HL-60 (cell line): ENCODE results near the gene MOAP1.

ENCODE experiments used
- DNase-seq, 2 experiments: peaks; one replicate each; pipeline ENCODE4 v3.0.0-alpha.2; 2010 to 2020; ENCODE audit warnings: low read depth in 1 of 2, low spot score in 1 of 2
- H3K27ac ChIP-seq: fragments of 250-450 bp; sonication (Bioruptor Pico); replicated peaks from 2 replicates; pipeline ENCODE4 v1.5.1; 2020; ENCODE audit warnings: mild to moderate bottlenecking, moderate library complexity
- H3K27me3 ChIP-seq: fragments of 250-450 bp; sonication (Bioruptor Pico); 2 replicates; pipeline ENCODE4 v1.5.1; 2021; ENCODE audit warnings: mild to moderate bottlenecking, moderate library complexity; ENCODE audit not compliant: insufficient read depth, poor library complexity, severe bottlenecking
- H3K4me3 ChIP-seq: replicated peaks from 2 replicates; pipeline ENCODE4 v1.5.1; 2011; ENCODE audit warnings: mild to moderate bottlenecking, control low read depth, low read length; ENCODE audit not compliant: insufficient read depth
- CTCF ChIP-seq: IDR thresholded peaks from one replicate; pipeline ENCODE4 v1.5.1; 2011; ENCODE audit warnings: low read length, control low read depth, inconsistent platforms; ENCODE audit not compliant: insufficient read depth
- GABPA ChIP-seq: IDR thresholded peaks from 2 replicates; pipeline ENCODE4 v1.6.1; 2012; ENCODE audit warnings: low read depth
- POLR2AphosphoS5 ChIP-seq: IDR thresholded peaks from 2 replicates; pipeline ENCODE4 v1.6.1; 2012; ENCODE audit warnings: low read depth
- REST ChIP-seq: IDR thresholded peaks from 2 replicates; pipeline ENCODE4 v1.6.1; 2012; ENCODE audit warnings: low read depth; ENCODE audit not compliant: insufficient replicate concordance
- SPI1 ChIP-seq: IDR thresholded peaks from 2 replicates; pipeline ENCODE4 v1.6.1; 2012; ENCODE audit warnings: low read depth, mild to moderate bottlenecking, borderline replicate concordance

The MOAP1 gene

GRCh38 chr14:93200553-93200952 is 15.9 kb upstream of the MOAP1 start:
- DNase-seq: no peak
- no peak overlapping the region for H3K4me3 ChIP-seq
- H3K27ac ChIP-seq: no peak overlapping the region
- no peak for TF ChIP-seq POLR2AphosphoS5
- no peak for TF ChIP-seq REST
- TF ChIP-seq SPI1: no peak
- TF ChIP-seq CTCF: no peak
- no peak for TF ChIP-seq GABPA
- no peaks in the 10 kb centered on the region for H3K27me3 ChIP-seq

GRCh38 chr14:93199031-93199430 is 14.3 kb upstream of the MOAP1 start:
- Histone ChIP-seq H3K27ac (no peak overlapping the region), H3K4me3 (no peak overlapping the region), H3K27me3 (no peaks in the 10 kb centered on the region)
- TF ChIP-seq REST: no peak
- no peak for TF ChIP-seq SPI1
- no peak for TF ChIP-seq CTCF
- no peak for TF ChIP-seq POLR2AphosphoS5
- no peak for TF ChIP-seq GABPA
- no peak for DNase-seq

DNA sequence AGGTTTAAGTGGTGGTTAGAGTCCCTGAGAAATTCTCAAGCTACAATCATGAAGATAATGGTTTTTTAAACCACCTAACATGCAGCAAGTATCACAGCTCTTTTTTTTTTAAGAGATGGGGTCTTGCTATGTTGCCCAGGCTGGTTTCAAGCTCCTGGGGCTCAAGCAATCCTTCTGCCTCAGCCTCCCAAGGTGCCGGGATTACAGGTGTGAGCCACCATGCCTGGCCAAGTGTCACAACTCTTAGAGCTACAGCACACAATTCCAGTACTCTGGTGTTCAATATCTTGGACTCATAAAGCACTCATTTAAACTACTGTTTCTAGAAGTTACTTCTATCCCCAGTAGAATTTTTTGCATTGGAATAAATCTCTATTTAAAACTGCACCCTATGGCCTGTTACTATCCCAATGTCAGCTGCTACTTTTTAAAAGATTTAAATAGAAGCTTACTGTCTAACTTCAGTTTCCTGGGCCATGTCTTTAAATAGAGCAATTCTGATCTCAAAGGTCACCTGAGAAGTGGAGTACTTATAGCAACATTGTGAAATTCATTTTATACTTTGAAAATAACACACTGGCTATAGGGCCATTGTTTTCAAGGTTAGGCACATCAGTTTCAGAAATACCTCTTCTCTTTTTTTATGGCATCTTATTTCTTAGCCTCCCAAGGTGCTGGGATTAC is 10.8 kb upstream of the MOAP1 start:
- Histone ChIP-seq H3K27me3 (no peaks in the 10 kb centered on the region), H3K4me3 (no peak overlapping the region), H3K27ac (no peak overlapping the region)
- TF ChIP-seq CTCF (no peak), GABPA (no peak), POLR2AphosphoS5 (no peak), REST (no peak), SPI1 (no peak)
- DNase-seq: no peak
